Loucy (cell line): ENCODE data around the gene OSM.

Source experiments
- H2AFZ ChIP-seq: fragments of 200-600 bp; sonication (generic); 2 replicates; pipeline ENCODE4 v1.6.0; 2016; ENCODE audit warnings: antibody characterized with exemption, mild to moderate bottlenecking, low read length, moderate library complexity
- H3F3A ChIP-seq: fragments of 200-600 bp; 2 replicates; pipeline ENCODE4 v1.6.0; 2016; ENCODE audit warnings: antibody characterized with exemption, low read depth, mild to moderate bottlenecking
- H3K27me3 ChIP-seq: fragments of 200-600 bp; sonication (generic); 2 replicates; pipeline ENCODE4 v1.6.1; 2014; ENCODE audit warnings: low read length, mild to moderate bottlenecking; ENCODE audit not compliant: insufficient read depth, poor library complexity, severe bottlenecking
- H3K36me3 ChIP-seq: fragments of 200-600 bp; sonication (generic); 2 replicates; pipeline ENCODE4 v1.6.1; 2016; ENCODE audit warnings: low read length; ENCODE audit not compliant: insufficient read depth
- H3K4me1 ChIP-seq: fragments of 200-600 bp; sonication (generic); 2 replicates; pipeline ENCODE4 v1.5.1; 2014; ENCODE audit warnings: low read length, mild to moderate bottlenecking; ENCODE audit not compliant: insufficient read depth, poor library complexity, severe bottlenecking
- H3K4me2 ChIP-seq: fragments of 200-600 bp; sonication (generic); 2 replicates; pipeline ENCODE4 v1.6.0; 2014; ENCODE audit warnings: antibody characterized with exemption, low read length, low read depth, mild to moderate bottlenecking; ENCODE audit not compliant: poor library complexity, severe bottlenecking
- H3K4me3 ChIP-seq: fragments of 200-600 bp; sonication (generic); 2 replicates; pipeline ENCODE4 v1.5.1; 2014; ENCODE audit warnings: low read length, mild to moderate bottlenecking, mixed read lengths; ENCODE audit not compliant: poor library complexity, severe bottlenecking
- H3K79me2 ChIP-seq: fragments of 200-600 bp; sonication (generic); 2 replicates; pipeline ENCODE4 v1.6.1; 2014; ENCODE audit warnings: low read length; ENCODE audit not compliant: insufficient read depth
- H3K9ac ChIP-seq: fragments of 200-600 bp; sonication (generic); 2 replicates; pipeline ENCODE4 v1.6.0; 2014; ENCODE audit warnings: mild to moderate bottlenecking, low read depth, low read length, moderate library complexity; ENCODE audit not compliant: poor library complexity, severe bottlenecking
- H3K9me2 ChIP-seq: fragments of 200-600 bp; sonication (generic); replicated peaks from 2 replicates; pipeline ENCODE4 v1.6.1; 2016; ENCODE audit warnings: low read depth, low read length, mixed read lengths
- H3K9me3 ChIP-seq: fragments of 200-600 bp; sonication (generic); 2 replicates; pipeline ENCODE4 v1.6.1; 2014; ENCODE audit warnings: mild to moderate bottlenecking, antibody characterized with exemption, low read length, low read depth; ENCODE audit not compliant: insufficient read depth
- H4K20me1 ChIP-seq: fragments of 200-600 bp; sonication (generic); 2 replicates; pipeline ENCODE4 v1.6.0; 2014; ENCODE audit warnings: antibody characterized with exemption, low read length, mild to moderate bottlenecking; ENCODE audit not compliant: insufficient read depth, poor library complexity, severe bottlenecking
- CTCF ChIP-seq: fragments of 200-600 bp; sonication (generic); conservative IDR thresholded peaks from 2 replicates; pipeline ENCODE4 v1.5.1; 2014; ENCODE audit warnings: mild to moderate bottlenecking, antibody characterized with exemption, low read length
- EZH2phosphoT487 ChIP-seq: fragments of 200-600 bp; IDR thresholded peaks from 2 replicates; pipeline ENCODE4 v1.6.1; 2018; ENCODE audit warnings: antibody characterized with exemption, mild to moderate bottlenecking, moderate library complexity, borderline replicate concordance

The OSM gene

DNA sequence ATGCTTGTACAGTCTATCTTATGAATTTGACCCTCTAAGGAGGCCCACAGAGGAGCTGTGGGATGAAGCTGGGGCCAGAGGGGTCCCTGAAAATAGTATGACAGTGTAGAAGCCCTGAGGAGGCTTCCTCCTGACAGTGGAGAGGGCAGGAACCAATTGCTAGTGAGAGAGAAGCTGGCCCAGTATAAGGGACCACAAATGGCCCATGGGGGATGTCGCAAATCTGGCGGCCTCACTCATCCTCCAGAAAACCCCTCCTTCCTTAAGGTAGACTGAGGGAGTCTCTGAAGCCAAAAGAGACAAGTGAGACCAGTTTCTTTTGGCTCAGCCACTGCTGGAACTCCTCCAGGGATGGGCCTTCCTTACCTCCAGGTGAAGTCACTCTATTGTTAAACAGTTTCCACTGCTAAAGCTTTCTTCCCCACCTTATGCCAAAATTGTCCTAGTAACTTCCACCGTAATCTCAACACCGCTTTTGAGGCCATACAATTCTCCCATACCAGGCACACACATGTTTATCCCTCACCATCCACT is 40.5 kb upstream of the OSM start:
- Histone ChIP-seq H3K79me2 (peaks cover 81% of the 10 kb centered on the region), H3K9ac (peak overlapping the region; percentile 95)

GRCh38 chr22:30306627-30307011 is 40.0 kb upstream of the OSM start:
- H3K9me2 ChIP-seq = no peaks in the 10 kb centered on the region
- TF ChIP-seq CTCF (no peak), EZH2phosphoT487 (no peak)
- H4K20me1 ChIP-seq = no peaks in the 10 kb centered on the region
- H3K36me3 ChIP-seq = peaks cover 18% of the 10 kb centered on the region; the same call in 1 of the 2 replicates
- H3K79me2 ChIP-seq = peaks cover 81% of the 10 kb centered on the region
- peak overlapping the region; percentile 95 for H3K9ac ChIP-seq
- H3K4me3 ChIP-seq = peak overlapping the region; percentile 75
- H3K9me3 ChIP-seq = no peaks in the 10 kb centered on the region
- peaks cover 24% of the 10 kb centered on the region for H3F3A ChIP-seq
- no peak overlapping the region for H2AFZ ChIP-seq
- peaks cover 95% of the 10 kb centered on the region for H3K4me1 ChIP-seq
- H3K27me3 ChIP-seq = no peaks in the 10 kb centered on the region
- H3K4me2 ChIP-seq = peak overlapping the region; percentile 92

More for the DNA sequence above, 40.5 kb upstream of the OSM start:
- H3F3A ChIP-seq = peaks cover 24% of the 10 kb centered on the region
- H4K20me1 ChIP-seq = no peaks in the 10 kb centered on the region
- H3K4me2 ChIP-seq = peak overlapping the region; percentile 92
- peaks cover 15% of the 10 kb centered on the region; the same call in 1 of the 2 replicates for H3K36me3 ChIP-seq
- no peaks in the 10 kb centered on the region for H3K9me2 ChIP-seq
- peak overlapping the region; percentile 75 for H3K4me3 ChIP-seq
- peaks cover 94% of the 10 kb centered on the region for H3K4me1 ChIP-seq
- H3K27me3 ChIP-seq = no peaks in the 10 kb centered on the region
- H2AFZ ChIP-seq = no peak overlapping the region
- no peaks in the 10 kb centered on the region for H3K9me3 ChIP-seq
- no peak for TF ChIP-seq CTCF
- no peak for TF ChIP-seq EZH2phosphoT487

GRCh38 chr22:30305906-30306626 is 39.4 kb upstream of the OSM start:
- H3F3A ChIP-seq = peaks cover 24% of the 10 kb centered on the region
- H3K27me3 ChIP-seq = no peaks in the 10 kb centered on the region
- peak overlapping the region; percentile 92 for H3K4me2 ChIP-seq
- peaks cover 81% of the 10 kb centered on the region for H3K79me2 ChIP-seq
- H4K20me1 ChIP-seq = no peaks in the 10 kb centered on the region
- no peaks in the 10 kb centered on the region for H3K9me2 ChIP-seq
- no peaks in the 10 kb centered on the region for H3K9me3 ChIP-seq
- peak overlapping the region; percentile 95 for H3K9ac ChIP-seq
- TF ChIP-seq EZH2phosphoT487 = no peak
- no peak for TF ChIP-seq CTCF
- peak overlapping the region; percentile 75 for H3K4me3 ChIP-seq
- H3K4me1 ChIP-seq = peaks cover 95% of the 10 kb centered on the region
- peaks cover 24% of the 10 kb centered on the region; the same call in 1 of the 2 replicates for H3K36me3 ChIP-seq
- H2AFZ ChIP-seq = no peak overlapping the region
